Endothelial cell of umbilical vein (primary cell): ENCODE results near the gene EVX2. TPM values are rescaled to one million over a fixed set of nuclear protein-coding genes. Genes with fewer than 3 reads are reported as not detected.

Experiments
- BruUV-seq: library from RNA; stranded (reverse); fragments of 400-500 nt; replicated peaks from 2 replicates; lab custom pipeline; 2021; lab: Mats Ljungman, UMichigan
- CTCF ChIA-PET: fragments of 300-600, 350-600 bp; sonication (Branson Sonifier 250); formaldehyde crosslinking; loops from one replicate; lab custom pipeline; 2021; ENCODE audit warnings: antibody characterized with exemption, inconsistent platforms; lab: Charles Lee
- POLR2A ChIA-PET: fragments of 300-600, 350-600 bp; sonication (Branson Sonifier 250); formaldehyde crosslinking; loops from one replicate; lab custom pipeline; 2021; ENCODE audit warnings: antibody characterized with exemption, inconsistent platforms; lab: Charles Lee
- DNase-seq: peaks from one replicate; pipeline ENCODE4 v3.0.0-alpha.2; 2011; ENCODE audit warnings: low read depth, low spot score
- FAIRE-seq: peaks from 2 replicates; lab custom pipeline; 2011; peaks lifted over from hg19 to GRCh38; lab: Jason Lieb, UNC
- H2AFZ ChIP-seq: 2 replicates; pipeline ENCODE4 v1.6.0; 2012; ENCODE audit warnings: low read depth, low read length, control low read depth, inconsistent platforms
- H3K27ac ChIP-seq: 2 replicates; pipeline ENCODE4 v1.5.1; 2011; ENCODE audit warnings: low read depth, mild to moderate bottlenecking, control low read depth, low read length, moderate library complexity; ENCODE audit not compliant: insufficient read depth
- H3K27me3 ChIP-seq, 2 experiments: 2 replicates each; pipeline versions ENCODE4 v1.6.0 to v1.6.1; 2011; ENCODE audit warnings: low read length in 2 of 2, mixed read lengths in 1 of 2; ENCODE audit not compliant: control insufficient read depth in 2 of 2, insufficient read depth in 2 of 2
- H3K36me3 ChIP-seq, 2 experiments: 2 replicates in 1 of 2; 3 replicates in 1 of 2; pipeline ENCODE4 v1.5.1; 2011; ENCODE audit warnings: low read length in 2 of 2, mild to moderate bottlenecking in 1 of 2, moderate library complexity in 1 of 2; ENCODE audit not compliant: control insufficient read depth in 2 of 2, insufficient read depth in 2 of 2; ENCODE audit errors: extremely low read depth in 1 of 2
- H3K4me1 ChIP-seq: 3 replicates; pipeline ENCODE4 v1.5.1; 2011; ENCODE audit warnings: mild to moderate bottlenecking, low read length; ENCODE audit not compliant: control insufficient read depth, insufficient read depth; ENCODE audit errors: extremely low read depth
- H3K4me2 ChIP-seq: 2 replicates; pipeline ENCODE4 v1.6.1; 2011; ENCODE audit warnings: low read length, control low read depth, mixed read lengths; ENCODE audit not compliant: insufficient read depth
- H3K4me3 ChIP-seq, 3 experiments: fragments of 200-600 bp in 1 of 3; sonication (generic), shearing (Covaris generic) in 1 of 3; replicated peaks in 1 of 3; 2 replicates each; pipeline ENCODE4 v1.5.1; 2011 to 2016; ENCODE audit warnings: control low read depth in 3 of 3, low read length in 3 of 3, mild to moderate bottlenecking in 2 of 3, inconsistent platforms in 1 of 3, low read depth in 1 of 3, moderate library complexity in 1 of 3; ENCODE audit not compliant: insufficient read depth in 1 of 3
- H3K79me2 ChIP-seq: 2 replicates; pipeline ENCODE4 v1.6.0; 2012; ENCODE audit warnings: low read length, inconsistent platforms; ENCODE audit not compliant: control insufficient read depth, insufficient read depth
- H3K9ac ChIP-seq: replicated peaks from 2 replicates; pipeline ENCODE3; 2011; ENCODE audit warnings: low read length, control low read depth; ENCODE audit not compliant: insufficient read depth; ENCODE audit errors: extremely low read depth
- H3K9me1 ChIP-seq: replicated peaks from 3 replicates; pipeline ENCODE4 v1.6.0; 2011; ENCODE audit warnings: mild to moderate bottlenecking, low read length; ENCODE audit not compliant: control insufficient read depth, insufficient read depth; ENCODE audit errors: extremely low read depth
- H3K9me3 ChIP-seq: replicated peaks from 2 replicates; pipeline ENCODE4 v1.5.1; 2012; ENCODE audit warnings: low read length, inconsistent platforms; ENCODE audit not compliant: control insufficient read depth, insufficient read depth
- H4K20me1 ChIP-seq: replicated peaks from 2 replicates; pipeline ENCODE3; 2011; ENCODE audit warnings: mild to moderate bottlenecking, low read length; ENCODE audit not compliant: control insufficient read depth, insufficient read depth; ENCODE audit errors: extremely low read depth
- CTCF ChIP-seq, 2 donors: IDR thresholded peaks; 1 replicate in 1 of 2; 2 replicates in 1 of 2; pipeline ENCODE4 v1.5.1; 2011; ENCODE audit warnings: low read length in 2 of 2, mild to moderate bottlenecking in 2 of 2, moderate library complexity in 2 of 2, control low read depth in 1 of 2, inconsistent platforms in 1 of 2, low read depth in 1 of 2; ENCODE audit not compliant: insufficient read depth in 1 of 2; ENCODE audit errors: extremely low read depth in 1 of 2
- EZH2 ChIP-seq: IDR thresholded peaks from 2 replicates; pipeline ENCODE4 v1.6.1; 2012; ENCODE audit warnings: borderline replicate concordance, low read depth, mild to moderate bottlenecking, moderate library complexity, low read length, inconsistent platforms; ENCODE audit not compliant: severe bottlenecking
- FOS ChIP-seq: IDR thresholded peaks from 2 replicates; pipeline ENCODE4 v1.6.1; 2011; ENCODE audit warnings: mild to moderate bottlenecking, low read length, moderate library complexity, borderline replicate concordance; ENCODE audit not compliant: insufficient read depth
- GATA2 ChIP-seq: IDR thresholded peaks from 2 replicates; pipeline ENCODE4 v1.7.0; 2011; ENCODE audit warnings: low read depth, mild to moderate bottlenecking, moderate library complexity, mixed read lengths, low read length; ENCODE audit not compliant: insufficient read length, insufficient read depth
- JUN ChIP-seq: IDR thresholded peaks from 2 replicates; pipeline ENCODE4 v1.6.1; 2011; ENCODE audit warnings: borderline replicate concordance, low read depth; ENCODE audit not compliant: insufficient read length, insufficient read depth
- MAX ChIP-seq: IDR thresholded peaks from 2 replicates; pipeline ENCODE4 v1.6.1; 2011; ENCODE audit not compliant: insufficient read depth, insufficient read length
- MYC ChIP-seq: IDR thresholded peaks from one replicate; pipeline ENCODE4 v1.6.1; 2011; ENCODE audit warnings: mild to moderate bottlenecking, low read depth, low read length
- POLR2A ChIP-seq: IDR thresholded peaks from 2 replicates; pipeline ENCODE4 v1.6.1; 2012; ENCODE audit warnings: low read depth, mild to moderate bottlenecking, control low read depth, low read length
- POLR2AphosphoS5 ChIP-seq: IDR thresholded peaks from 2 replicates; pipeline ENCODE4 v1.6.1; 2012; ENCODE audit warnings: low read depth, mild to moderate bottlenecking, control low read depth, low read length, moderate library complexity; ENCODE audit not compliant: insufficient read depth
- dilution Hi-C: fragments of 300-500 bp; cut with MboI; formaldehyde crosslinking; loops from one replicate; pipeline ENCODE4 v1.15.0; 2019; ENCODE audit warnings: low sequenced_read_pairs; ENCODE audit not compliant: extremely low pct_ligation_motif_present
- intact Hi-C: fragments of 100-400 bp; cut with micrococcal nuclease; formaldehyde crosslinking; loops from one replicate; pipeline ENCODE4 v1.10.0; 2022
- polyA plus RNA-seq, 4 experiments: library from polyadenylated mRNA; depleted of rRNA in 3 of 4; stranded (reverse) in 3 of 4; unstranded in 1 of 4; fragments of >200 nt; gene quantifications; 2 replicates each; pipeline versions ENCODE4 v1.2.1 to v1.2.3, GENCODE V29; 2011 to 2012; ENCODE audit warnings: missing spikeins in 1 of 4
- total RNA-seq: library from RNA; stranded (reverse); gene quantifications from 2 replicates; pipeline ENCODE4 v1.2.3, GENCODE V29; 2021

Gene EVX2
- total and polyA plus RNA-seq, 2 donors (not counting 3 experiments of a cell fraction or from before 2014, with no cell fraction given): not detected

GRCh38 chr2:176093898-176094249 lies 10.1 kb upstream of the EVX2 start:
- no peak overlapping the region for H3K4me3 ChIP-seq
- ChIA-PET CTCF (interaction anchor here (0.6 to 6.0 kb wide), 7 partner anchors 8 to 843 kb away, joined by 3 to 113 read pairs (median 4); no protein-coding TSS in a partner anchor), POLR2A (no interaction called here)
- TF ChIP-seq JUN: no peak
- no peak for TF ChIP-seq POLR2A
- TF ChIP-seq EZH2: no peak
- TF ChIP-seq CTCF (IDR thresholded peaks at IDR 0.05; ENCODE audit: extremely low read depth in 1 of 2, insufficient read depth in 1 of 2, low read depth in 1 of 2, low read length in 2 of 2): no peak
- no peak for TF ChIP-seq FOS
- no peak for TF ChIP-seq MAX
- TF ChIP-seq GATA2: no peak
- TF ChIP-seq MYC: no peak
- TF ChIP-seq POLR2AphosphoS5: no peak
- H3K36me3 ChIP-seq: no peaks in the 10 kb centered on the region
- H3K9me3 ChIP-seq: no peaks in the 10 kb centered on the region
- no peaks in the 10 kb centered on the region for H3K79me2 ChIP-seq
- H3K4me1 ChIP-seq: peaks cover 5% of the 10 kb centered on the region
- FAIRE-seq: no peak
- H3K9ac ChIP-seq: no peak overlapping the region
- H3K4me2 ChIP-seq: no peak overlapping the region
- no peak overlapping the region for H2AFZ ChIP-seq
- dilution Hi-C loops (no loop called here), intact Hi-C loops (no loop called here)
- DNase-seq: no peak
- peaks cover 87 to 97% of the 10 kb centered on the region in 2 experiments for H3K27me3 ChIP-seq
- no peaks in the 10 kb centered on the region for H3K9me1 ChIP-seq
- no peak overlapping the region for H3K27ac ChIP-seq
- BruUV-seq: no TSS peak
- peaks cover 6% of the 10 kb centered on the region for H4K20me1 ChIP-seq
